ENCODE measurements around the gene ITCH. TPM values are rescaled to one million over a fixed set of nuclear protein-coding genes. Genes with fewer than 3 reads are reported as not detected.
"Not testable (repeated sequence)": the region's sequence is repeated elsewhere in the genome, so short reads cannot be mapped to it uniquely, and the experiment has no call there.

ITCH gene
- total RNA-seq, 1 experiment from 2014 or later, result 78.8 TPM

DNA sequence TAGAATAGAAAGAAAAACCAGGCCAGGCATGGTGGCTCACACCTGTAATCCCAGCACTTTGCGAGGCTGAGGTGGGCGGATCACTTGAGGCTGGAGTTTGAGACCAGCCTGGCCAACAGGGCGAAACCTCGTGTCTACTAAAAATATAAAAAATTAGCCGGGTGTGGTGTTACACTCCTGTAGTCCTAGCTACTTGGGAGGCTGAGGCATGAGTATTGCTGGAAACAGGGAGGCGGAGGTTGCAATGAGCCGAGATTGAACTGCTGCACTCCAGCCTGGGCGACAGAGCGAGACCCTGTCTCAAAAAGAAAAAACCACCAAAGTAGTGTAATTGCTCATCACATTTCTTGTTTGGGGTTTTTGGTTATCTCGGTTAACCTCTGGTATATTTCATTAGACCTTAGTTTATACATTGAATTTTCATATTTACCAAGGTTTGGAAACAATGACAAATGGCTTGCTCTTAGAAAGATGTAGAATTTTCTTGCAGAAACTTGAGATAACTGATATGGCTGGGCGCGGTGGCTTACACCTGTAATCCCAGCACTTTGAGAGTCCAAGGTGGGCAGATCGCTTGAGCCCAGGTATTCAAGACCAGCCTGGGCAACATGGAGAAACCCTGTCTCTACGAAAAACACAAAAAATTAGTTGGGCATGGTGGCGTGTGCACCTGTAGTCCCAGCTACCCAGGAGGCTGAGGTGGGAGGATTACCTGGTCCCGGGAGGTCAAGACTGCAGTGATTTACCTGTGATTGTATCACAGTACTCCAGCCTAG lies 14.2 kb downstream of the ITCH start (continued):
- TF ChIP-seq EGR1 (IDR thresholded peaks at IDR 0.05; ENCODE audit: low read depth) (no peak), SP1 (IDR thresholded peaks at IDR 0.05; ENCODE audit: low read depth) (no peak), POLR2A (IDR thresholded peaks at IDR 0.05; ENCODE audit: borderline replicate concordance, extremely low read depth, insufficient read depth, insufficient read length) (no peak), YY1 (IDR thresholded peaks at IDR 0.05; ENCODE audit: extremely low read depth, insufficient replicate concordance, low read depth, low read length) (no peak)

DNA sequence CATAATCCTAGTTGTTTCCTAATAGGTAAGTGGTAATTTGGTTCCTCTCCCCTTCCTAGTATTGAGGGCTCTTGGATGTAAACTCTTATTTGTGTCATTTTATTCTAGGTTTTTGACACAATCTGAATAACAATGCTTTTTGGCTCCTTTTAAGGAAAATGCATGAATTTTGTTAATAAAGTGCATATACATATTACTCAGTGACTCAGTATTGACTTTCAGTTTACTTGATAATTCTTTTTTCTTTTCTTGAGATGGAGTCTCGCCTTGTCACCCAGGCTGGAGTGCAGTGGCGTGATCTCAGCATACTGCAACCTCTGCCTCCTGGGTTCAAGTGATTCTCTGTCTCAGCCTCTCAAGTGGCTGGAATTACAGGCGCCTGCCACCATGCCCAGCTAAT lies 19.1 kb downstream of the ITCH start:
- CTCF ChIA-PET, result no interaction called here
- RAD21 ChIA-PET (ENCODE audit: low non-redundant PET in 1 of 2, low total read pairs in 2 of 2, uncharacterized antibody in 2 of 2, unreplicated experiment in 2 of 2), result no interaction called here
- POLR2A ChIA-PET, result no interaction called here
- BruUV-seq (replicated peaks), result no TSS peak
- H3K9me2 ChIP-seq (ENCODE audit: insufficient read depth), result no peaks in the 10 kb centered on the region
- H3K4me1 ChIP-seq (ENCODE audit: control insufficient read depth in 1 of 2, insufficient read depth in 2 of 2, low read length in 2 of 2), result peaks cover 21 to 53% of the 10 kb centered on the region in 2 experiments
- no peak overlapping the region for H3K4me2 ChIP-seq (ENCODE audit: low read length)
- peaks cover 0 to 2% of the 10 kb centered on the region in 2 experiments; a peak in 1 of 4 replicates for H3K36me3 ChIP-seq (ENCODE audit: control insufficient read depth in 1 of 2, insufficient read depth in 2 of 2, low read length in 2 of 2)
- no peaks in the 10 kb centered on the region for H3K9me3 ChIP-seq (ENCODE audit: control insufficient read depth in 1 of 2, insufficient read depth in 1 of 2, low read depth in 1 of 2, low read length in 2 of 2)
- DNase-seq (ENCODE audit: low read depth, low spot score) (no peak), ATAC-seq (no peak)
- H3K27ac ChIP-seq (ENCODE audit: low read depth, low read length), result no peak overlapping the region
- peaks cover 93% of the 10 kb centered on the region for H3K79me2 ChIP-seq (ENCODE audit: insufficient read depth, low read length)
- no peaks in the 10 kb centered on the region for H3K27me3 ChIP-seq (ENCODE audit: insufficient read depth, low read length)
- intact Hi-C loops (cut with micrococcal nuclease), result no loop called here
- peaks cover 5% of the 10 kb centered on the region; the same call in 1 of the 2 replicates for H4K20me1 ChIP-seq (ENCODE audit: insufficient read depth)
- TF ChIP-seq CBX3 (IDR thresholded peaks at IDR 0.05; ENCODE audit: low read depth), result no peak
- no peak overlapping the region for H3K9ac ChIP-seq (ENCODE audit: low read length)
- H2AFZ ChIP-seq (ENCODE audit: low read depth, low read length, poor library complexity, severe bottlenecking), result no peak overlapping the region
- H3K4me3 ChIP-seq (replicated peaks in 1 of 2; ENCODE audit: low read depth in 1 of 2, low read length in 2 of 2), result no peak overlapping the region

DNA sequence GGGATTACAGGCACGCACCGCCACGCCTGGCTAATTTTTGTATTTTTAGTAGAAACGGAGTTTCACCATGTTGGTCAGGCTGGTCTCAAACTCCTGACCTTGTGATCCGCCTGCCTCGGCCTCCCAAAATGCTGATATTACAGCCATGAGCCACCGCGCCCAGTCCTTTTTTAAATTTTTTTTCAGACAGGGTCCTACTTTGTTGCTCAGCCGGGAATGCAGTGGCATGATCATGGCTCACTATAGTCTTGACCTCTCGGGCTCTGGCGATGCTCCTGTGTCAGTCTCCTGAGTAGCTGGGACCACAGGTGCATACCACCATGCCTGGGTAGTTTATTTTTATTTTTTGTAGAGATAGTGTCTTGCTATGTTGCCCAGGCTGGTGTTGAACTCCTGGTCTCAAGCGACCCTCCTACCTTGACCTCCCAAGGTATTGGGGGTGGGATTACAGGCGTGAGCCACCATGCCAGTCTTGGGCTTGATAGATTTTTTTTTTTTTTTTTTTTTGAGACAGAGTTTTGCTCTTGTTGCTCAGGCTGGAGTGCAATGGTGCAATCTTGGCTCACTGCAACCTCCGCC lies 19.9 kb downstream of the ITCH start:
- H3K4me2 ChIP-seq (ENCODE audit: low read length); intact Hi-C loops (cut with micrococcal nuclease); H3K36me3 ChIP-seq (ENCODE audit: control insufficient read depth in 1 of 2, insufficient read depth in 2 of 2, low read length in 2 of 2); H4K20me1 ChIP-seq (ENCODE audit: insufficient read depth); H3K9me3 ChIP-seq (ENCODE audit: control insufficient read depth in 1 of 2, insufficient read depth in 1 of 2, low read depth in 1 of 2, low read length in 2 of 2); DNase-seq (ENCODE audit: low read depth, low spot score); BruUV-seq (replicated peaks); H3K27ac ChIP-seq (ENCODE audit: low read depth, low read length); H3K9ac ChIP-seq (ENCODE audit: low read length); H3K4me3 ChIP-seq (replicated peaks in 1 of 2; ENCODE audit: low read depth in 1 of 2, low read length in 2 of 2); H2AFZ ChIP-seq (ENCODE audit: low read depth, low read length, poor library complexity, severe bottlenecking); POLR2A ChIA-PET; RAD21 ChIA-PET (ENCODE audit: low non-redundant PET in 1 of 2, low total read pairs in 2 of 2, uncharacterized antibody in 2 of 2, unreplicated experiment in 2 of 2); ATAC-seq; H3K9me2 ChIP-seq (ENCODE audit: insufficient read depth); H3K27me3 ChIP-seq (ENCODE audit: insufficient read depth, low read length): not testable (repeated sequence)
- CTCF ChIA-PET, result interaction anchor here (0.7 kb wide), 1 partner anchor 46 kb away, joined by 3 read pairs; no protein-coding TSS in a partner anchor
- Histone ChIP-seq H3K4me1 (ENCODE audit: control insufficient read depth in 1 of 2, insufficient read depth in 2 of 2, low read length in 2 of 2) (peaks cover 29 to 54% of the 10 kb centered on the region in 2 experiments), H3K79me2 (ENCODE audit: insufficient read depth, low read length) (peaks cover 93% of the 10 kb centered on the region)
